Loucy (cell line): ENCODE measurements around the gene SFMBT2.

Source experiments
- CTCF ChIP-seq: fragments of 200-600 bp; sonication (generic); conservative IDR thresholded peaks from 2 replicates; pipeline ENCODE4 v1.5.1; 2014; ENCODE audit warnings: mild to moderate bottlenecking, antibody characterized with exemption, low read length
- EZH2phosphoT487 ChIP-seq: fragments of 200-600 bp; IDR thresholded peaks from 2 replicates; pipeline ENCODE4 v1.6.1; 2018; ENCODE audit warnings: antibody characterized with exemption, mild to moderate bottlenecking, moderate library complexity, borderline replicate concordance

GRCh38 chr10:7457478-7458316 lies 46.9 kb upstream of the SFMBT2 start:
- no peak for TF ChIP-seq CTCF
- TF ChIP-seq EZH2phosphoT487, result no peak
